ENCODE results near the gene OR10G6. TPM values are rescaled to one million over a fixed set of nuclear protein-coding genes. Genes with fewer than 3 reads are reported as not detected.
"Not testable (repeated sequence)": the region's sequence is repeated elsewhere in the genome, so short reads cannot be mapped to it uniquely, and the experiment has no call there.

OR10G6 gene
- total RNA-seq, result not detected
- long read RNA-seq, result 0 reads

GRCh38 chr11:123995119-123995518 is at the start of gene OR10G6:
Gene OR10G6 (minus strand): TSS chr11:123995161. CDS start chr11:123995161, 0 bp downstream.
- DNase-seq (no peak), ATAC-seq (ENCODE audit: poor library complexity) (no peak)
- intact Hi-C loops (cut with DNase I), result no loop called here

GRCh38 chr11:124043420-124043819 is 48.5 kb upstream of the OR10G6 start:
- intact Hi-C loops (cut with DNase I), result no loop called here
- no peak for ATAC-seq (ENCODE audit: poor library complexity)

GRCh38 chr11:124041254-124041653 is 46.3 kb upstream of the OR10G6 start, which contains the start of gene OR10G7:
Gene OR10G7 (minus strand): TSS chr11:124041325. CDS start chr11:124039001, 2,324 bp downstream.
- ATAC-seq (ENCODE audit: poor library complexity) (no peak), DNase-seq (no peak)
- intact Hi-C loops (cut with DNase I), result no loop called here

More at GRCh38 chr11:124043420-124043819, 48.5 kb upstream of the OR10G6 start:
- DNase-seq, result no peak

- intact Hi-C loops (cut with DNase I), result no loop called here
- ATAC-seq (ENCODE audit: poor library complexity) (no peak), DNase-seq (no peak)
Observed at GRCh38 chr11:124039557-124039956, 44.6 kb upstream of the OR10G6 start.

GRCh38 chr11:124036666-124037065 is 41.7 kb upstream of the OR10G6 start:
- ATAC-seq (ENCODE audit: poor library complexity), result no peak
- intact Hi-C loops (cut with DNase I), result no loop called here
- no peak for DNase-seq

- intact Hi-C loops (cut with DNase I), result no loop called here
- ATAC-seq (ENCODE audit: poor library complexity) (no peak), DNase-seq (no peak)
Observed at GRCh38 chr11:124026498-124026897, 31.5 kb upstream of the OR10G6 start, which contains the start of gene OR10G8. Gene OR10G8 (plus strand): TSS chr11:124026798. CDS start chr11:124029623, 2,825 bp downstream.

GRCh38 chr11:124015837-124016236 is 20.9 kb upstream of the OR10G6 start:
- ATAC-seq (ENCODE audit: poor library complexity); DNase-seq; intact Hi-C loops (cut with DNase I): not testable (repeated sequence)

GRCh38 chr11:124012697-124013096 is 17.7 kb upstream of the OR10G6 start, which contains the start of gene OR10G4:
Gene OR10G4 (plus strand): TSS chr11:124012997. CDS start chr11:124015575, 2,578 bp downstream.
- intact Hi-C loops (cut with DNase I), result no loop called here
- ATAC-seq (ENCODE audit: poor library complexity) (no peak), DNase-seq (no peak)

- ATAC-seq (ENCODE audit: poor library complexity) (no peak), DNase-seq (no peak)
- intact Hi-C loops (cut with DNase I), result no loop called here
Observed at GRCh38 chr11:123979311-123979710, 15.7 kb downstream of the OR10G6 start.

GRCh38 chr11:123977731-123978347 is 17.1 kb downstream of the OR10G6 start, which contains the start of gene OR10S1:
Gene OR10S1 (minus strand): TSS chr11:123977781. CDS start chr11:123977664, 117 bp downstream.
- intact Hi-C loops (cut with DNase I), result no loop called here
- ATAC-seq (ENCODE audit: poor library complexity) (no peak), DNase-seq (no peak)

GRCh38 chr11:123976770-123977560 is 18.0 kb downstream of the OR10G6 start:
- no peak for ATAC-seq (ENCODE audit: poor library complexity)
- DNase-seq, result no peak
- intact Hi-C loops (cut with DNase I), result no loop called here

- no peak for DNase-seq
- intact Hi-C loops (cut with DNase I), result no loop called here
- ATAC-seq (ENCODE audit: poor library complexity), result no peak
Observed at GRCh38 chr11:123973816-123974215, 21.1 kb downstream of the OR10G6 start.

- intact Hi-C loops (cut with DNase I), result no loop called here
- ATAC-seq (ENCODE audit: poor library complexity), result no peak
- DNase-seq, result no peak
Observed at GRCh38 chr11:123956752-123957151, 38.2 kb downstream of the OR10G6 start.

GRCh38 chr11:123945132-123945531 is 49.8 kb downstream of the OR10G6 start:
- intact Hi-C loops (cut with DNase I), result no loop called here
- no peak for DNase-seq
- no peak for ATAC-seq (ENCODE audit: poor library complexity)

Other genes with a start within 250 kb of the OR10G6 start
- gene OR6X1, start 240.6 kb downstream of the OR10G6 start, total RNA-seq, result not detected
- gene OR6M1, start 188.8 kb downstream of the OR10G6 start, total RNA-seq, result not detected
- not detected for gene TMEM225, start 109.5 kb downstream of the OR10G6 start, total RNA-seq
- not detected for gene OR8D4, start 93.0 kb downstream of the OR10G6 start, total RNA-seq
- not detected for gene OR4D5, start 55.5 kb downstream of the OR10G6 start, total RNA-seq
- gene OR6T1, start 51.3 kb downstream of the OR10G6 start, total RNA-seq, result not detected
- gene OR10S1, start 17.4 kb downstream of the OR10G6 start, total RNA-seq, result not detected
- gene OR10G4, start 17.8 kb upstream of the OR10G6 start, total RNA-seq, result not detected
- gene OR10G9, start 27.9 kb upstream of the OR10G6 start, total RNA-seq, result not detected
- not detected for gene OR10G8, start 31.6 kb upstream of the OR10G6 start, total RNA-seq
- gene OR10G7, start 46.2 kb upstream of the OR10G6 start, total RNA-seq, result not detected
- 3.5 TPM for gene VWA5A, start 120.3 kb upstream of the OR10G6 start, total RNA-seq
- not detected for gene OR10D3, start 188.2 kb upstream of the OR10G6 start, total RNA-seq
- gene OR8G1, start 245.9 kb upstream of the OR10G6 start, total RNA-seq, result not detected